ENCODE data around the gene CUL9. TPM values are rescaled to one million over a fixed set of nuclear protein-coding genes. Genes with fewer than 3 reads are reported as not detected.
A peak's percentile ranks its signal among the peaks of the same experiment; 100 is the strongest.

The CUL9 gene
- total RNA-seq, 1 donor from 2014 or later, result 41.8 TPM

DNA sequence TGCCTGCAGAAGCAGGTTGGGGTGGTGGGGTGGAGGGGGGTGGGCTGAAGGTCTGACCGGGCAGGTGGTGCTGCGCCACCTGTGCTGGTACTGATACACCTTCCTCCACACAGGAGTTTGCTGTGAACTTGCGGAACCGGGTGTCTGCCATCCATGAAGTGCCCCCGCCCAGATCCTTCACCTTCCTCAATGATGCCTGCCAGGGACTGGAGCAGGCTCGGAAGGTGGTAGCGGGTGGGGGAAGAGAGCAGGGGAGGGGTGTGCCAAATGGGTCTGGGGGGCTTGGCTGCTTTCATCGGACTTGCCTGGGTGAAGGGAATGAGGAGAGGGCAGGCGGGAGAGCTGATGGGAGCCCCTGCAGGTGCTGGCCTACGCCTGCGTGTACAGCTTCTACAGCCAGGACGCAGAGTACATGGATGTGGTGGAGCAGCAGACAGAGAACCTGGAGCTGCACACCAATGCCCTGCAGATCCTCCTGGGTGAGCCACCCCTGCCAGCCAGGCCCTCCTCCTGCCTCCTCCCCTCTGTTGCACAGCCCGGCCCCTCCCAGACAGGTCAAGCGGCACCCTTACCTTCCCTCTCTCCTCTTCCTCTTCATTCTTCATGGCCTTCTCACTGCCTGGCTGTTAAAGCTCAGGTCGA, 40.5 kb downstream of the CUL9 start:
- intact Hi-C loops (cut with DNase I), result no loop called here
- ATAC-seq (no peak), DNase-seq (no peak)
- Histone ChIP-seq H3K4me1 (peaks cover 9% of the 10 kb centered on the region), H3K27me3 (ENCODE audit: low read depth) (no peaks in the 10 kb centered on the region), H3K4me3 (no peak overlapping the region), H3K27ac (no peak overlapping the region), H3K9me3 (no peaks in the 10 kb centered on the region), H3K36me3 (peaks cover 37% of the 10 kb centered on the region)
- TF ChIP-seq CTCF (IDR thresholded peaks at IDR 0.05), result no peak

DNA sequence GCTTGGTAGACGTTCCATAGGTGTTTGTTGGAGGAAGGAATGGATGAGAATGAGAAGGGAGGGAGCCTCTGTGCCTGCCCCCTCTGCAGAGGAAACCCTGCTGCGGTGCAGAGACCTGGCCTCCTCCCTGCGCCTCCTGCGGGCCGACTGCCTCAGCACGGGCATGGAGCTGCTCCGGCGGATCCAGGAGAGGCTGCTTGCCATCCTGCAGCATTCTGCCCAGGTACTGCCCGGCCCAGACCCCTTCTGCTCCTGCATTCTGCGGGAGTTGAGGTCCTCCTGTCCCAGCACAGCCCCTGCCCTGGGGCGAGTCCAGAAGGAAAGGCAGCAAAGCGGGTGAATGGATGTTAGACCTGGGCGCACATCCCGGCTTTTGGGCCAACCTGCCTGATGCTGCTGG, 41.2 kb downstream of the CUL9 start:
- Histone ChIP-seq H3K4me3 (no peak overlapping the region), H3K27ac (no peak overlapping the region), H3K27me3 (ENCODE audit: low read depth) (no peaks in the 10 kb centered on the region), H3K9me3 (no peaks in the 10 kb centered on the region), H3K36me3 (peaks cover 32% of the 10 kb centered on the region), H3K4me1 (peaks cover 12% of the 10 kb centered on the region)
- TF ChIP-seq CTCF (IDR thresholded peaks at IDR 0.05), result no peak
- DNase-seq, result no peak
- intact Hi-C loops (cut with DNase I), result no loop called here
- no peak for ATAC-seq

DNA sequence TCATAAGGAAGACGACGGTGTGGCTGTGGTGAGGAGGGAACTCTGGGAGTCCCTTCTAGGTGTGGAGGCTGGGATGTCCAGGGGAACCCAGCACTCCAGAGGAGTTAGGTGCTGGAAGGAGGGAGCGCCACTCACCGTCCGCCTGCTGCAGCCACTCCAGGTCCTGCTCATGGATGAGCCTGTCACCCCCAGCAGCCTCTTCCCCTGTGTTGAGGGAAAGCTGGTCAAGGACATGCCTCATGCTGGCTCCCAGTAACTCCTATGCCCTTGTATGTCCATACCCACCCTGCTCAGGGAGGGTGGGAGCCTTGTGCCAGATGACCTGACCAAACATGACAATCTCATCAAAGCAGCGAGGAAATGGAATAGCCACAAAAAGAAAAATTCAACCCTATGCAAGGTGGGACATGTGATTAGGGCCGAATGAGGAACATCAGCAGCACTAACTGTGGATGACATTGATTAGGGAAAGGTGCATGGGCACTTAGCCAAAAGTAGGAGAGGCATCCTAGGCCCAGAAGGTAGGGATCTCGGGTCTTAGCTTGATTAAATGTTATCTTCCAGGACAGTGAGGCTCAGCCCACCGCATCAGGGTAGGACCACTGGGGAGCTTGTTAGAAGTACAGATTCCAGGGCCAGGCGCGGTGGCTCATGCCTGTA, 44.3 kb downstream of the CUL9 start:
- Histone ChIP-seq H3K27me3 (ENCODE audit: low read depth) (no peaks in the 10 kb centered on the region), H3K4me3 (no peak overlapping the region), H3K9me3 (no peaks in the 10 kb centered on the region), H3K36me3 (peaks cover 23% of the 10 kb centered on the region), H3K27ac (no peak overlapping the region), H3K4me1 (peaks cover 23% of the 10 kb centered on the region)
- TF ChIP-seq CTCF (IDR thresholded peaks at IDR 0.05), result no peak
- DNase-seq (no peak), ATAC-seq (no peak)
- intact Hi-C loops (cut with DNase I), result no loop called here

- ATAC-seq (peak; percentile 96 to 99), DNase-seq (peak; percentile 83)
- Histone ChIP-seq H3K4me3 (peak within 1 kb of the TSS; percentile 68), H3K9me3 (no peaks in the 10 kb centered on the region), H3K27me3 (ENCODE audit: low read depth) (no peaks in the 10 kb centered on the region), H3K27ac (peak within 1 kb of the TSS; percentile 73), H3K36me3 (no peaks in the 10 kb centered on the region), H3K4me1 (peaks cover 20% of the 10 kb centered on the region)
- TF ChIP-seq CTCF (IDR thresholded peaks at IDR 0.05), result peak; percentile 95
- intact Hi-C loops (cut with DNase I), result no loop called here
Observed at GRCh38 chr6:43228951-43229802, 47.2 kb downstream of the CUL9 start, which contains the start of gene DNPH1. Gene DNPH1, minus strand, starts transcription at chr6:43229481. Its CDS starts 25 bp downstream, at chr6:43229456.

DNA sequence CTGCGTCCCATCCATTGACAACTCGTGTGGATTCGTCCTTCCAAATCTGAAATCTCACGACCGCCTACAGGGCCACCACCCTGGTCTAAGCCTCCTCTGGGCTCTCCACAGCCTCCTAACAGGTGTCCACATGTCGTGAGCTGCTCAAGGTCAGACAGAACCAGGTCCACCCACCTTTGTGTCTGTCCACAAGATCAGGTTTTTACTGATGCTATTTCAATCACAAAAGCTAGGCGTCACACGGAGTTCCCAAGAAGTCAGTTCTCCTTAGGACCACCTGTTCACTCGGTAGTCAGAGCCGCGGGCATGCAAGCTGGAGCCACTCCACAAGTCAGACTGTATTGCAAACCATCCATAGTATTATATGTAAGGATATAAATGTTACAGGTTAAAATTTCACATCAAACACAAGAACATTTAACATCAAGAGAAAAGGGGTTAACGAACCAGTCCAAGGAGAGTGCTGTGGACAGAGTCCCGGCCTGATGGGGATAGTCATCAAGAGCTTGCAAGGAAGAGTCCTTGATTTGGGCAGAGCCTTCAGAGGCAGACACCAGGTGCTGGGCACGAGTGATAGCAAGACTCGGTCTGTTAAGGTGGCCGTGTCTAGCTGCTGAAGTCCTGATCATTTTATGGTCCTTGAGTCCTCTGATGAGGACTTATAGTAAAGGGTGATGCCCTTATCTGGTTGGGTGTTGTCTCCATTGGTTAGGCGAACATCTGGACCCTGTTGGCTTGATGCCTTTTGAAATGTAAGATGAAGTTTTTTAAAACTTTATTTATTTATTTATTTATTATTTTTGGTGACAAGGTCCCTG, 48.0 kb downstream of the CUL9 start:
- Histone ChIP-seq H3K36me3 (no peaks in the 10 kb centered on the region), H3K27me3 (ENCODE audit: low read depth) (no peaks in the 10 kb centered on the region), H3K9me3 (no peaks in the 10 kb centered on the region), H3K4me1 (peaks cover 15% of the 10 kb centered on the region), H3K27ac (no peak overlapping the region), H3K4me3 (peak overlapping the region; percentile 68)
- intact Hi-C loops (cut with DNase I), result no loop called here
- TF ChIP-seq CTCF (IDR thresholded peaks at IDR 0.05), result no peak
- ATAC-seq (peak in 1 of 2 donors; percentile 3), DNase-seq (no peak)
